HG02840 (cell line): Measurements from ENCODE around the gene GLYR1.
"Not testable (repeated sequence)": the region's sequence is repeated elsewhere in the genome, so short reads cannot be mapped to it uniquely, and the experiment has no call there.

ENCODE experiments used
- ATAC-seq: cut with Tn5 transposase; IDR thresholded peaks from one replicate; pipeline ENCODE4 v1.9.1; 2021; ENCODE audit warnings: mild to moderate bottlenecking, moderate library complexity, moderate number of reproducible peaks; ENCODE audit not compliant: unreplicated experiment, low FRiP score

GLYR1 gene

DNA sequence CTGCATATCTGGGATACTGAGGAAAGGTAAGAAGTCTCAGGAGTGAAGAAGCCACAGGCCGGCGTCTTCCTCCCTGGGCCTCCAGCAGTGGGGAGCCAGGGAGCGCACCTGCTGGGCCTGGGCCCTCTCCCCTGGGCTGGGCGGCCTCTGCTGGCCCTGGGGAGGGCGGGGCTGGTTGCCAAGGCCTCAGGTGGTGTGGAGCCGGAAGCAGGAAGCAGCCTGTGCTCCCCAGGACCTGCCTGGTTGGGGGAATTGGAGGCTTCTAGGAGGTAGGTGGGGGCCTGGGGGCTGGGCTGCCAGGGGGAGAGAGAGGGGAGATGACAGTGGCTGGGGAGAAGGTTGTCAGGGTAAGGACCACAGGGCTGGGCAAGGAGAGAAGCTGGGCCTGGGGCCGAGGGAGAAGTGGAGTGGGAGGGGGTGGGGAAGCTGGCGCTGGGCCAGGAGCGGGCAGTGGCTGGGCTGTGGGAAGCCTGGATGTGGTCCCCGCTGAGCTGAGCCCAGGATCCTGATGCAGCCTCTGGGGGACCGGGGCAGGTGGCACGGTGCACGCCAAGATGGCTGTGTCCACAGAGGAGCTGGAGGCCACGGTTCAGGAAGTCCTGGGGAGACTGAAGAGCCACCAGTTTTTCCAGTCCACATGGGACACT is 51.8 kb downstream of the GLYR1 start, which contains the start of gene SMIM22:
TSS of gene SMIM22 (plus strand) at position 189 of the 647 bp plus-strand sequence. CDS start at position 555, 366 bp downstream.
- no peak for ATAC-seq

DNA sequence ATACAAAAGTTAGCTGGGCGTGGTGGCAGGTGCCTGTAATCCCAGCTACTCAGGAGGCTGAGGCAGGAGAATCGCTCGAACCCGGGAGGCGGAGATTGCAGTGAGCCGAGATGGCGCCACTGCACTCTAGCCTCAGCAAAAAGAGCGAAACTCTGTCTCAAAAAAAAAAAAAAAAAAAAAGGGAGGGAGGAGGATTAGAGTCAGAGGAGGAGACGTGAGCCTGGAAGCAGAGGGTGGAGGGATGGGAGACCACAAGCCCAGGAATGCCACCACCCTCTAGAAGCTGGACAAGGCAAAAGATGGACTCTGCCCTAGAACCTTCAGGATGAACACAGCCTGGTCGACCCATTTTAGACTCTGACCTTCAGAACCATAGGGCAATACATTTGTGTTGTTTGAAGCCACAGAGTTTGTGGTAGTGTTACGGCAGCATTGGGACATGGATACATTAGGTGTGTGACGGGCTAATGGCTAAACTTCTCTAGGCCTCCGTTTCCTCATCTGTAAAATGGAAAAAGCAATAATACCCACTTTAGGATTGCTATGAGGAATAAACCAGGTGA is 54.1 kb downstream of the GLYR1 start:
- ATAC-seq: no peak

DNA sequence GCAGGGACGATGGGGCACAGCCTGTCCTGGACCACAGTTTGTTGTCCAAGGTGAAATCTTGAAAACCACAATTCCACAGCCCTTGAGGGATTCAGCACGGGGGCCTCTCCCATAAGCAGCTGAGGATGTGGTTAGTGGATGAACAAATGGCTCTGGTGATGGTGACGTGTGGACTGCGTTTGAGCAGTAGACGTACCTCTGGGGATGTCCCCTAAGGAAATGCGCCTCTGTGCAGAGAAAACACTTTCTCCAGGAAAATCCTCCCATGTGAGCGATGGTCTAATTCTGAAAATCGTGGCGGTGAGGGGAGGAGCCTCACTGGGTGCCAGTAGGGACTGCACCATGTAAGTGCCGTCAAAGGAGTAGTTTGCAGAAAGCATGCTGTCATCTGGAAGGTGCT is 56.2 kb downstream of the GLYR1 start:
- ATAC-seq: no peak

DNA sequence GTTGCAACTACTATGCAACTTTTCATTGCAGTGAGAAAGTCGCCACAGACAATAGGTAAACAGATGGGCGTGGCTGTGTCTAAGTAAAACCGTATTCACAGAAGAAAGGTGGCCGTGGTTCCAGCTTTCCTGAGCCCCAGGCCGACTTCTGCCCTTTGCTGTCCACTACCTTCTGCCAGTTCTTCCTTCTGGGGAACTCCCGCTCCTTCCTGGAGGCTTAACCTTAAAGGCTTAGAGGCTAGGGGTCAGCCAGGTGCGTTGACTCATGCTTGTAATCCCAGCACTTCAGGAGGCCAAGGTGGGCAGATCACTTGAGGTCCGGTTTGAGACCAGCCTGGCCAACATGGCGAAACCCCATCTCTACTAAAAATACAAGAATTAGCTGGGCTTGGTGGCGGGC is 56.8 kb downstream of the GLYR1 start:
- ATAC-seq: no peak

DNA sequence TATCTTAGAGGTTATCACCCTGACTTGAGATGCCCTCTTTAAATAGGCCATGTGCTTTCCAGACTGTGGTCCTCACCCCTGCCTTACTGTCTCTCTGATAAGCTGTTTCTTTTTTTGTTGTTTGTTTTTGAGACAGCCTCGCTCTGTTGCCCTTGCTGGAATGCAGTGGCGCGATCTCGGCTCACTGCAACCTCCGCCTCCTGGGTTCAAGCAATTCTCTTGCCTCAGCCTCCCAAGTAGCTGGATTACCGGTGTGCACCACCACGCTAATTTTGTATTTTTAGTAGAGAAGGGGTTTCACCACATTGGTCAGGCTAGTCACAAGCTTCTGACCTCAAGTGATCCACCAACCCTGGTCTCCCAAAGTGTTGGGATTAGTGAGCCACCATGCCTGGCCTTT is 58.2 kb downstream of the GLYR1 start:
- ATAC-seq: no peak

DNA sequence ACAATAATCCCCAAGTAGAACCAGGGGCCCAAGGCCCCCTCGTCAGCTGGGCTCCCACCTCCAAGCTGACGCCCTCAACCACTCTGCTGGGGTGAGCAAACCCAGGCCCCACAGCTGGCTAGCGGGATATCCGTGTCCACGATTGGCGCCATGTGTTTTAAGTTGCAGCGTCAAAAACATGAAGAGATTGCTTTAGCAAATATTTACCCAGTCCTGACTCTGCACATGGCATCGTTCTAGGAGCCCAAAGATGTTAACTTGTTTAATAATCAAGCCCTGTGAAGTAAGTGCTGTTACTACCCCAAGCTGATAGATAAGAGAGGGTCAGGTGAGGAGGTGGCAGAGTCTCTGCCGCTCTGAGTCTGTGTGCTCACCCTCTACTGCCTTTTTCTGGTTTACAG is 58.6 kb downstream of the GLYR1 start:
- ATAC-seq: no peak

DNA sequence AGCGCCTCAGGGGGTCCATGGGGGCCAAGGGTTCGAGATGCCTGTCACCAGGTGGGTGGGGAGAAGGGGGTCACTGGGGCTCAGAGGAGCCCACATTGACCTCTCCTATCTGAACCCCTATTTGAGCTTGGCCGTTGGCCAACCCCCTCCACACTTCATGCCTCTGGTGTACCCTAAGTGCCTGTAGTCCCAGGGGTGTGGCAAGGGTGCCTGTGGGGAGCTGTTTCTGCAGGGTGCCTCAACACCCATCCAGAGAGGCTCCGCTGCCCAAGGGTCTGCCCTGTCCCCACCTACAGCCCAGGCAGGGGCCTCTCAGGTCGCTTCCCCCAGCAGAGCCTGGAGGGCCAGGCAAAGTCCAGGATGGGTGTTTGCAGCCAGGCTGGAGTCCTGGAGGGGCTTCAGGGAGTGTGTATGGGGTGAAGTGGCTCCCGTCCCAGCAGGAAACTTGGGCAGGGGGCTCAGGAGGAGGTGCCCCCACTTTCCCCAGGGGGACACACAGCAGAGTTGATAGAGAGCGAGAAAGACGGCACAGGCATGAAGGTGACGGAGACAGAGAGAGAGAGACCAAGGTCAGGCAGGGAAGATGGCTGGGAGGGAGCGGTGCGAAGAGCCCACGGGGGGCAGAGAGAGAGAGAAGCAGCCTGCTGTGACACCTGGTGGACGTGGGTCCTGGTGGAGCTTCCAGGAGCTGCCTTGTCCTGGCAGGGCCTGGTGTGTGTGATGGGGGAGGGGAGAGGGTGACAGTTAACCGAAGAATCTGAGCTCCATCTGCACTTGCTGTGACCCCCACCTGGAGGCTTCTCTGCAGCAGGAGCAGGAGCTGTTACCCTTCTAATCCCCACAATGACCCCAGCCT is 59.2 kb downstream of the GLYR1 start, which contains the start of gene SEPTIN12:
TSS of gene SEPTIN12 (minus strand) at position 719 of the 856 bp plus-strand sequence. CDS start at position 19, 700 bp downstream.
- no peak for ATAC-seq

DNA sequence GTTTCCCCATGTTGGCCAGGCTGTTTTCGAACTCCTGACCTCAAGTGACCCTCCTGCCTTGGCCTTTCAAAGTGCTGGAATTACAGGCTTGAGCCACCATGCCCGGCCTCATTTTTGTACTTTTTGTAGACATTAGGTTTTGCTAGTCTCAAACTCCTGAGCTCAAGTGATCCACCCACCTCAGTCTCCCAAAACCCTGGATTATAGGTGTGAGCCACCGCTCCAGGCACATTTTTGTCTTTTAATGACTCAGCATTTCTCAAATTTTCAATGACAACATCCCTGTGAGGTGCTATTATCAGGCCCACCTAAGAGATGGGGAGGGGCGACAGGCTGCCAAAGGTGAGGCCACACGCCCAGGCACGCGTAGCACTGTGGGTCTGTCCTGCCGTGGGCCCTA is 60.0 kb downstream of the GLYR1 start:
- no peak for ATAC-seq

DNA sequence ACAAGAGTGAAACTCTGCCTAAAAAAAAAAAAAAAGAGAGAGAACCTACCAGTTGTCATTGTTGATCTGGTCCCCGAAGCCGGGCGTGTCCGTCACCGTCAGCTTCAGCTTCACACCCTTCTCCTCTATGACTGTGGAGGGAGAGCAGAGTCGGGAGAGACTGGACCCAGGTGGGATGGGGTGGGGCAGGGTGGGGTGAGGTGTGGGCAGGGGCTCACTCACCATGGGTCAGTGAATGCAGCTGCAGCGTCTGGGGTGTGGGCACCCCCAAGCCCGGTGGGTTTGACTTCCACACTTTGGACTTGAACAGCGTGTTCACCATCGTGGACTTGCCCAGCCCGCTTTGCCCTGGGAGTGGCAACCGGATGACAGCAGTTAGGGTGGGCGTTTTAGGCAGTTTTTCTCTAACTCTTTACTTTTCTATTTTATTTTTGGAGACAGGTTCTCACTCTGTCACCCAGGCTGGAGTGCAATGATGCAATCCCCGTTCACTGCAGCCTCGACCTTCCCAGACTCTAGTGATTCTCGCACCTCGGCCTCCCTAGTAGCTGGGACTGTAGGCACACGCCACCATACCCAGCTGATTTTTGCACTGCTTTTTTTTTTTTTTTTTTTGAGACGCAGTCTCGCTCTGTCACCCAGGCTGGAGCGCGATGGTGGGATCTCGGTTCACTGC is 61.2 kb downstream of the GLYR1 start:
- no peak for ATAC-seq

DNA sequence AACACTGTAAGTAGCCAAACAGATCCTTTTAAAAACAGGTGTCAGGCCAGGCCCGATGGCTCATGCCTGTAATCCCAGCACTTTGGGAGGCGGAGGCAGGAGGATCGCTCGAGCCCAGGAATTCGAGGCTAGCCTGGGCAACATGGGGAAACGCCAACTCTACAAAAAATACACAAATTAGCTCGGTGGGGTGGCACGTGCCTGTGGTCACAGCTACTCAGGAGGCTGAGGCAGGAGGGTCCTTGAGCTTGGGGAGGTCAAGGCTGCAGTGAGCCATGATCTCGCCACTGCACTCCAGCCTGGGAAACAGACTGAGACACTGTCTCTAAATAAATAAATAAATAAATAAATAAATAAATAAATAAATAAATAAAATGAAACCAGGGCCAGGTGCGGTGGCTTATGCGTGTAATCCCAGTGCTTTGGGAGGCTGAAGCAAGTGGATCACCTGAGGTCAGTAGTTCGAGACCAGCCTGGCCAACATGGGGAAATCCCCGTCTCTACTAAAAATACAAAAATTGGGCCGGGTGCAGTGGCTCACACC is 62.6 kb downstream of the GLYR1 start:
- not testable (repeated sequence) for ATAC-seq

DNA sequence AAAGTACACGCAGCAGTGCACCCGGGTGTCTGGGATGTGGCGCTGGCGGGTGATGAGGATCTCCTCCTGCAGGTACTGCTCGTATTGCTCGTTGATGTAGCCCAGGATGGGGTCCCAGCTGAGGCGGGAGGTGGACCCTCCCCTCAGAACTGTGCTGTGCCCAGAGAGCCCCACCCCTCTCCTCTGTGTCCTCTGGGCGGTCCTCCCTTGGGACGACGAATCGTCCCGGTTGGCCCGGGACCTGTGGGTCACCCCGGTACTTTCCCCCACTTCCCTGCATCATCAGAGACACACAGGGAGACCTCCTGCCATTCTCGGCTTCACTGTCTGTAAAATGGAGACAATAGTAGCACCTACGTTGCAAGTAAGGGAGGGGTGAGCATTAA is 63.1 kb downstream of the GLYR1 start:
- ATAC-seq: no peak

DNA sequence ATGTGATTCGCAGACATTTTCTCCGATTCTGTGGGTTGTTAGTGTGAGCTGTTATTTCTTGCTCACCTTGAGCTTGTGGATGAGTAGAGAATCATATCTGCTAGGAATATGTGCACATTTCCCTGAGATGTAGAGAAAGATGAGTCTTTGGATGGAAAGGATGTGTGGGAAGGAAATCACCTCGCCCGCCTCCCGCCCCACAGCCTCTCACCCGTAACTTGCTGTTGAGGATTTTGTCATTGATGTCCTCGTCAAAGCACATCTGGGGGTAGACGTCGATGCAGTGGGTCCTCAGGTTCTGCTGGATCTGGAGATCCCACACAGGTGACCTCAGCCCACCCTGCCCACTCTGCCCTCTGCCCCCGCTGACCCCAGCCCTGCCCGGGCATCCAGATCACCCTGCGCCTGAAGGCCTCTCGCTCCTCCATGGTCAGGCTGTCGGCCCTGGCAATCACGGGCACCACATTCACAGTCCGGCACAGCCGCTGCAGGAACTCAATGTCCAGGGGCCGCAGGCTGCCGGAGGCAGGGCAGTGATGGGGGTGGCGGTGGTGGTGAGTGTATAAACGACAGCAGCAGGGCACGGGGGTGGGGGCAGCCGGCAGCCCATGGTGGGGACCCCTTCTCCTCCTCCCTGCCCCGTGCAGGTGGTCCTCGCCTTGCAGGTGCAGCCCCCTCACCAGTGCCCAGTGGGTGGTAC is 63.7 kb downstream of the GLYR1 start:
- ATAC-seq: no peak

DNA sequence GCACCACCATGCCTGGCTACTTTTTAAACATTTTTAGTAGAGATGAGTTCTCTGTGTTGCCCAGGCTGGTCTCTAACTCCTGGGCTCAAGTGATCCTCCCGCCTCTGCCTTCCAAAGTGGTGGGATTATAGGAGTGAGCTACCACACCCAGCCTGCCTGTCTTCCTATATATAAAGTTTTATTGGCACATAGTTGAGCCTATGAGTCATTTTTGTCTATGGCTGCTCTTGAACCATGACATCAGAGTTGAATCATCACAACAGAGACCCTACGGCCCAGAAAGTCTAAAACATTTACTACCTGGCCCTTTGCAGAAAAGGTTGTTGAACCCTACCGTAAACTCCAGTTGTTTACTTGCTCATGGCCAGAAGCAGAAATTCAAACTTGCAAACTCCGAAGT is 66.9 kb downstream of the GLYR1 start:
- ATAC-seq: no peak

DNA sequence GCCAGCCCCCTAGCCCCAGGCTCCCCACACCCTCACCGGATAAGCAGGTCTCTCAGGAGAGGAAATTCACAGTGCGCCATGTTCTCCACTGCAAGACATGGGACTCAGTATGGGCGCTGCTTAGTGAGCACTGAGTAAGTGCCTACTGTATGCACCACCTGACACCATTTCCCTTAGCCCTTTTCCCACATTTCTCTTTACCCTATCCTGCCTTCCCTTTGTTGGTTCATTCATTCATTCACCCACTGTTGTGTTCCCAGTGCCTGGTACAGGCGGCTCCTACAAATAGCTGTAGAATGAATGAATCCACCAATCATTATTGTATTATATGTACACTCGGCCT is 69.1 kb downstream of the GLYR1 start:
- no peak for ATAC-seq

DNA sequence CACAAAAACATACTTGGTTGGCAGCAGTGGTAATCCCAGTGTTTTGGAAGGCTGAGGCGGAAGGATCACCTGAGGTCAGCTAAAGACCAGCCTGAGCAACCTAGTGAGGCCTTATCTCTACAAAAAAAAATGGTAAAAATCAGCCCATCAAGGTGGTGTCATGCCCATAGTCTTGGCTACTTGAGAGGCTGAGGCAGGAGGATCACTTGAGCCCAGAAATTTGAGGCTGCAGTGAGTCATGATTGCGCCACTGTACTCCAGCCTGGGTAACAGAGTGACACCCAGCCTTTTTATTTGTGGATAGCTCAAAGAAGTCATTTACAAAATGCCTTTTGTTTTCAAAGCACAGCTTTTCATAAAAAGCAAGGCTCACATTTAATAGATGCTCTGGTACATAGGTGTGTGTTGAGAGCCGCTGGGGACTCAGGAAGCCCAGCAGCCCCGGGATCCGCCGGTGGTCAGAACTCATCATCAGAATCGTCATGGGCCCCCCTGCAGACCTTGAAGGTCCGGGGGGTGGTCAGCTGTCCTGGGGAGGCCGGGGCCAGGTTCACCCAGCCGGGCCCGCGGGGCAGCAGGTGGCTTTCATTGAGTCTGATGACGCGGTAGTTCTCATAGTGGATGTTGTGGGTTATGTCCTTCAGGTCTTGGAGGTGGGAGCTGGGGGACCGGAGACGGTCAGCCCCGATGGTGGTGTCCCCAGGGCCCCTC is 69.6 kb downstream of the GLYR1 start:
- ATAC-seq: no peak

DNA sequence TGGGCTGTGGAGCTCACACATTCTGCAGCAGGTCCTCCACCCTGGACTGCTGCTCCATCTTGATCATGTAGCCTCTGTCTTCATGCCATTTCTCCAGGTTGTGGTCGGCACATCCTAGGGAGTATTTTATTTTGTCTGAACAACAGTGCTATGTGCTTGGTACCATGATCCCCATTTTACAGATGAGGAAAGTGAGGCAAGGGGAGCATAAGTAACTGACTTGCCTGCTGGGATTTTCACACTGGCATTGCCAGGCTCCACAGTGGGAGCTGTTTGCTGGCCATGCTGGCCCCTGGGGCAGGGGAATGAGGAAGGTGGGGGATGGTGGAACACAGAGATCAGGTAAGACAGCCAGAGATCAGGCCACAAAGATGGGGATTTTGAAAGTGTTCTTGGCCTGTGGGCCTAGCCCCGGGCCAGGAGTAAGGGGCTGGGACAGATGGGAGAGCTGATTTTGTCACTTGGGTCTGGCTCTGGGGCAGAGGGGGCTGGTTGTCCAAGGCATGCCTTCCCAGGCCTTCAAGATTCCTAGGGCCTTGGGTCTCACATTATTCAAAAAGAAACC is 70.9 kb downstream of the GLYR1 start:
- no peak for ATAC-seq

DNA sequence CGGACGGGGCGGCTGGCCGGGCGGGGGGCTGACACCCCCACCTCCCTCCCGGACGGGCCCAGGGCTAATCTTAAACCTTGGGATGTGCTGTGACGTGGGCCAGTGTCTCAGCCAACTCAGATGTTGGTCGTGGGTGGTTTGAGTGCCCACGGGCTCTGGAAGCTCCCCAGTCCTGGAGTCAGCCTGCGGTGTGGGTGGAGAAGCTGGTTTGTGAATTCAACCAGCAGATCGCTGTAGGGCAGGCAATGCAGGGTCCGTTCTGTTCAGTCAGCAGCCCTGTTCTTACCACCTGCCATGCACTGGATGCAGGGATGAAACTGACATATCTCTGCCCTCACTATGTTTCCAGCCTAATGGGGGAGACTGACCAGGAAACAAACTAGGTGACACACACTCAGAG is 72.1 kb downstream of the GLYR1 start:
- no peak for ATAC-seq

DNA sequence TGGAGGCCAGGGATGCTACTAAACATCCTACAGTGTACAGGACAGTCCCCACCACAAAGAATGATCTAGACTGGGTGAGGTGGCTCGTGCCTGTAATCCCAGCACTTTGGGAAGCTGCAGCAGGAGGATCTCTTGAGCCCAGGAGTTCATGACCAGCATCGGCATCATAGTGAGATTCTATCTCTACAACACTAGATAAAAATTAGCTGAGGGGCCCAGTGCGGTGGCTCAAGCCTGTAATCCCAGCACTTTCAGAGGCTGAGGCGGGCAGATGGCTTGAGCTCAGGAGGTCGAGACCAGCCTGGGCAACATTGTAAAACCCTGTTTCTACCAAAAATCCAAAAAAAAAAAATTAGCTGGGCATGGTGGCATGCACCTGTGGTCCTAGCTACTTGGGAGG is 74.7 kb downstream of the GLYR1 start:
- ATAC-seq: no peak

DNA sequence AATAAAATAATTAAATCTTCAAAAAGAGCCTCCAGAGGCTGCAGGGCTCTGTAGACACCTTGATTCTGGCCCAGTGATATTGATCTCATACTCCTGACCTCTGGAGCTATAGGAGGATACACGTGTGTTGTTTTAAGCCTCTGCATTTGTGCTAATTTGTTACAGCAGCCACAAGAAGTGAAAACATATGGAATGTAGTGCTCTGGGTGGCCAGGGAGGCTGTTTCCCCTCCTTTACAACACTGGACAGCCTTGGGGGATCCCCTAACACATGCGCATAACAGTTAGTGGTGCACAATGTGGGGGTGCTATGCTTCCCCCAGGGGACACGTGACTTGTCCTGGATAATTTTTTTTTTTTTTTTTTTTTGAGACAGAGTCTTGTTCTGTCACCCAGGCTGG is 75.4 kb downstream of the GLYR1 start:
- ATAC-seq: no peak
